Prostate gland (tissue), 2 donors: Measurements from ENCODE around the gene RNU7-1. TPM values are rescaled to one million over a fixed set of nuclear protein-coding genes. Genes with fewer than 3 reads are reported as not detected.
A peak's percentile ranks its signal among the peaks of the same experiment; 100 is the strongest.

Experiments
- DNase-seq: peaks from one replicate; pipeline ENCODE4 v3.0.0-alpha.2; 2019; ENCODE audit warnings: low spot score
- H3K27ac ChIP-seq, 2 donors: fragments of 200-600 bp; sonication (generic); 2 replicates each; pipeline ENCODE4 v1.5.1; 2017 to 2019
- H3K27me3 ChIP-seq: fragments of 200-600 bp; sonication (generic); replicated peaks from 2 replicates; pipeline ENCODE4 v1.5.1; 2019; ENCODE audit not compliant: insufficient read depth
- H3K36me3 ChIP-seq, 2 donors: fragments of 200-600 bp; sonication (generic); 1 replicate in 1 of 2; 2 replicates in 1 of 2; pipeline versions ENCODE4 v1.5.1 to v1.8.1; 2017 to 2019
- H3K4me1 ChIP-seq: fragments of 200-600 bp; sonication (generic); replicated peaks from 2 replicates; pipeline ENCODE4 v1.5.1; 2019
- H3K4me3 ChIP-seq, 2 donors: fragments of 200-600 bp; sonication (generic); 2 replicates each; pipeline ENCODE4 v1.5.1; 2017 to 2019
- H3K9me3 ChIP-seq: fragments of 200-600 bp; sonication (generic); 2 replicates; pipeline ENCODE4 v1.5.1; 2017
- CTCF ChIP-seq, 4 experiments: fragments of 200-600 bp in 2 of 4; fragments of 450-650 bp in 2 of 4; sonication (generic) in 2 of 4; IDR thresholded peaks; 1 replicate in 3 of 4; 2 replicates in 1 of 4; pipeline ENCODE4 v1.5.1; 2016 to 2019; ENCODE audit warnings: antibody characterized with exemption in 4 of 4, mild to moderate bottlenecking in 2 of 4, moderate library complexity in 2 of 4
- POLR2A ChIP-seq: fragments of 450-650 bp; IDR thresholded peaks from one replicate; pipeline ENCODE4 v1.6.1; 2016; ENCODE audit warnings: antibody characterized with exemption, mild to moderate bottlenecking
- POLR2AphosphoS5 ChIP-seq: sonication (generic); formaldehyde crosslinking; IDR thresholded peaks from one replicate; pipeline ENCODE4 v1.6.1; 2017; ENCODE audit warnings: antibody characterized with exemption
- WGBS: methylation state at CpG from one replicate; pipeline ENCODE4 v1.1.5; 2018; 5-methylcytosine and 5-hydroxymethylcytosine counted together
- intact Hi-C: fragments of 100-400 bp; cut with DNase I; formaldehyde crosslinking; loops from one replicate; pipeline ENCODE4 v1.14.2; 2022
- total RNA-seq, 2 donors: library from RNA; depleted of rRNA; stranded (reverse); fragments of >200 nt; gene quantifications; one replicate each; pipeline ENCODE4 v1.1.0, GENCODE V29; 2016

Gene RNU7-1
- total RNA-seq, 2 donors from 2014 or later, result not detected

- peak overlapping the region; percentile 97 to 98 for H3K27ac ChIP-seq
- TF ChIP-seq CTCF (IDR thresholded peaks at IDR 0.05) (peak in 3 of 4 experiments; percentile 21 to 77 (median 56)), POLR2A (peak; percentile 97), POLR2AphosphoS5 (peak; percentile 89)
- no peaks in the 10 kb centered on the region for H3K9me3 ChIP-seq
- H3K27me3 ChIP-seq, result no peaks in the 10 kb centered on the region
- H3K4me1 ChIP-seq, result peaks cover 23% of the 10 kb centered on the region
- WGBS, result 19% methylated on average over 26 of the region's 32 CpGs
- intact Hi-C loops, result loop anchor here (10.0 kb wide), 1 partner anchor 88 kb away; the partner anchor contains the start of gene SPSB2
- DNase-seq, result peak; percentile 92
- peak overlapping the region; percentile 53 to 85 for H3K4me3 ChIP-seq
- H3K36me3 ChIP-seq, result peaks cover 0 to 18% of the 10 kb centered on the region in 2 donors
Measured at GRCh38 chr12:6963016-6963731, 19.6 kb downstream of the RNU7-1 start.

- Histone ChIP-seq H3K27me3 (no peaks in the 10 kb centered on the region), H3K27ac (peak overlapping the region; percentile 97 to 98), H3K4me1 (peaks cover 23% of the 10 kb centered on the region), H3K36me3 (peaks cover 0 to 18% of the 10 kb centered on the region in 2 donors), H3K9me3 (no peaks in the 10 kb centered on the region), H3K4me3 (peak overlapping the region; percentile 53 to 85)
- no peak for DNase-seq
- intact Hi-C loops, result loop anchor here (10.0 kb wide), 1 partner anchor 89 kb away; the partner anchor contains the start of gene SPSB2
- no peak for TF ChIP-seq POLR2AphosphoS5
- no peak for TF ChIP-seq POLR2A
- no peak for TF ChIP-seq CTCF (IDR thresholded peaks at IDR 0.05)
- WGBS, result 34% methylated on average over 17 of the region's 17 CpGs
Measured at GRCh38 chr12:6963791-6964413, 20.3 kb downstream of the RNU7-1 start.

- DNase-seq, result no peak
- WGBS, result 41% methylated on average over 8 of the region's 8 CpGs
- intact Hi-C loops, result loop anchor here (10.0 kb wide), 1 partner anchor 90 kb away; the partner anchor contains the start of gene SPSB2
- Histone ChIP-seq H3K4me3 (peak overlapping the region; percentile 53 to 85), H3K27ac (peak overlapping the region; percentile 97 to 98), H3K9me3 (no peaks in the 10 kb centered on the region), H3K4me1 (peaks cover 29% of the 10 kb centered on the region), H3K27me3 (no peaks in the 10 kb centered on the region), H3K36me3 (peaks cover 0 to 18% of the 10 kb centered on the region in 2 donors)
- TF ChIP-seq POLR2A (no peak), CTCF (IDR thresholded peaks at IDR 0.05) (no peak), POLR2AphosphoS5 (no peak)
Measured at GRCh38 chr12:6964605-6965025, 21.0 kb downstream of the RNU7-1 start.

- peak overlapping the region in 1 of 2 donors; percentile 85 for H3K4me3 ChIP-seq
- intact Hi-C loops, result loop anchor here (10.0 kb wide), 1 partner anchor 90 kb away; the partner anchor contains the start of gene SPSB2
- peak; percentile 94 for DNase-seq
- H3K4me1 ChIP-seq, result peaks cover 29% of the 10 kb centered on the region
- H3K27me3 ChIP-seq, result no peaks in the 10 kb centered on the region
- peak; percentile 96 for TF ChIP-seq POLR2AphosphoS5
- TF ChIP-seq POLR2A, result peak; percentile 38
- TF ChIP-seq CTCF (IDR thresholded peaks at IDR 0.05), result peak; percentile 93 to 98 (median 96)
- WGBS, result 9% methylated on average over 12 of the region's 12 CpGs
- no peaks in the 10 kb centered on the region for H3K9me3 ChIP-seq
- peak overlapping the region; percentile 97 to 98 for H3K27ac ChIP-seq
- H3K36me3 ChIP-seq, result peaks cover 0 to 18% of the 10 kb centered on the region in 2 donors
Measured at GRCh38 chr12:6965026-6965661, 21.5 kb downstream of the RNU7-1 start.
